Measurements from ENCODE around the gene PCED1A.
A peak's percentile ranks its signal among the peaks of the same experiment; 100 is the strongest.

PCED1A gene

GRCh38 chr20:2849529-2849928, 9.1 kb upstream of the PCED1A start:
- Histone ChIP-seq H3K36me3 (no peaks in the 10 kb centered on the region), H3K4me1 (peaks cover 0 to 5% (median 0%) of the 10 kb centered on the region in 4 donors), H3K27me3 (no peaks in the 10 kb centered on the region), H3K4me3 (no peak overlapping the region), H3K27ac (no peak overlapping the region), H3K9me3 (no peaks in the 10 kb centered on the region)
- no peak for TF ChIP-seq CTCF (IDR thresholded peaks at IDR 0.05)
- intact Hi-C loops (cut with DNase I; ENCODE audit: low total_unique reads), result no loop called here
- no peak for DNase-seq

- H3K36me3 ChIP-seq, result no peaks in the 10 kb centered on the region
- no peak overlapping the region for H3K4me3 ChIP-seq
- H3K27ac ChIP-seq, result no peak overlapping the region
- peaks cover 0 to 5% (median 0%) of the 10 kb centered on the region in 4 donors for H3K4me1 ChIP-seq
- no peak for DNase-seq
- no peaks in the 10 kb centered on the region for H3K27me3 ChIP-seq
- intact Hi-C loops (cut with DNase I; ENCODE audit: low total_unique reads), result no loop called here
- H3K9me3 ChIP-seq, result no peaks in the 10 kb centered on the region
- TF ChIP-seq CTCF (IDR thresholded peaks at IDR 0.05), result no peak
Observed at GRCh38 chr20:2847802-2848201, 7.3 kb upstream of the PCED1A start.

GRCh38 chr20:2846698-2847097, 6.2 kb upstream of the PCED1A start:
- intact Hi-C loops (cut with DNase I; ENCODE audit: low total_unique reads), result no loop called here

GRCh38 chr20:2845607-2846006, 5.2 kb upstream of the PCED1A start:
- no peak overlapping the region for H3K4me3 ChIP-seq
- H3K27me3 ChIP-seq, result no peaks in the 10 kb centered on the region
- no peaks in the 10 kb centered on the region for H3K9me3 ChIP-seq
- peaks cover 0 to 14% (median 9%) of the 10 kb centered on the region in 4 donors for H3K4me1 ChIP-seq
- DNase-seq, result no peak
- H3K27ac ChIP-seq, result no peak overlapping the region
- no peaks in the 10 kb centered on the region for H3K36me3 ChIP-seq
- intact Hi-C loops (cut with DNase I; ENCODE audit: low total_unique reads), result no loop called here
- TF ChIP-seq CTCF (IDR thresholded peaks at IDR 0.05), result no peak

More at GRCh38 chr20:2846698-2847097, 6.2 kb upstream of the PCED1A start:
- Histone ChIP-seq H3K4me1 (peaks cover 0 to 6% (median 4%) of the 10 kb centered on the region in 4 donors), H3K27me3 (no peaks in the 10 kb centered on the region), H3K9me3 (no peaks in the 10 kb centered on the region), H3K27ac (no peak overlapping the region), H3K4me3 (no peak overlapping the region), H3K36me3 (no peaks in the 10 kb centered on the region)
- DNase-seq, result no peak
- no peak for TF ChIP-seq CTCF (IDR thresholded peaks at IDR 0.05)

- Histone ChIP-seq H3K27me3 (no peaks in the 10 kb centered on the region), H3K9me3 (no peaks in the 10 kb centered on the region), H3K27ac (peak overlapping the region; percentile 92 to 95), H3K4me1 (peaks cover 0 to 30% (median 17%) of the 10 kb centered on the region in 4 donors), H3K4me3 (peak overlapping the region; percentile 89 to 95), H3K36me3 (peaks cover 0 to 20% (median 0%) of the 10 kb centered on the region in 3 donors)
- TF ChIP-seq CTCF (IDR thresholded peaks at IDR 0.05), result no peak
- peak in 1 of 2 donors; percentile 68 for DNase-seq
- intact Hi-C loops (cut with DNase I; ENCODE audit: low total_unique reads), result no loop called here
Observed at GRCh38 chr20:2840967-2841531, 594 bp upstream of the PCED1A start.

Data from tibial artery (tissue), 4 donors.